Measurements from ENCODE around the gene NTM.

The NTM gene

GRCh38 chr11:131464461-131464860 is 94.0 kb downstream of the NTM start:
- H3K27ac ChIP-seq = no peak overlapping the region
- no peak for TF ChIP-seq CTCF (conservative IDR thresholded peaks at IDR 0.05)

GRCh38 chr11:131465039-131465438 is 94.6 kb downstream of the NTM start:
- no peak overlapping the region for H3K27ac ChIP-seq
- no peak for TF ChIP-seq CTCF (conservative IDR thresholded peaks at IDR 0.05)

GRCh38 chr11:131465746-131466145 is 95.3 kb downstream of the NTM start:
- no peak; the same call in 1 of the 2 replicates for TF ChIP-seq CTCF (conservative IDR thresholded peaks at IDR 0.05)
- H3K27ac ChIP-seq = no peak overlapping the region

- no peak for TF ChIP-seq CTCF (conservative IDR thresholded peaks at IDR 0.05)
- no peak overlapping the region for H3K27ac ChIP-seq
Measured at GRCh38 chr11:131467645-131468394, 97.4 kb downstream of the NTM start.

- no peak for TF ChIP-seq CTCF (conservative IDR thresholded peaks at IDR 0.05)
- no peak overlapping the region for H3K27ac ChIP-seq
Measured at GRCh38 chr11:131468565-131468964, 98.2 kb downstream of the NTM start.

- TF ChIP-seq CTCF (conservative IDR thresholded peaks at IDR 0.05) = no peak
- H3K27ac ChIP-seq = no peak overlapping the region
Measured at GRCh38 chr11:131470216-131470925, 100.0 kb downstream of the NTM start.

- no peak for TF ChIP-seq CTCF (conservative IDR thresholded peaks at IDR 0.05)
- H3K27ac ChIP-seq = no peak overlapping the region
Measured at GRCh38 chr11:131471976-131472375, 101.6 kb downstream of the NTM start.

Measured in VCaP (cell line).